ENCODE data around the gene DICER1.

- TF ChIP-seq, protein P1, sequence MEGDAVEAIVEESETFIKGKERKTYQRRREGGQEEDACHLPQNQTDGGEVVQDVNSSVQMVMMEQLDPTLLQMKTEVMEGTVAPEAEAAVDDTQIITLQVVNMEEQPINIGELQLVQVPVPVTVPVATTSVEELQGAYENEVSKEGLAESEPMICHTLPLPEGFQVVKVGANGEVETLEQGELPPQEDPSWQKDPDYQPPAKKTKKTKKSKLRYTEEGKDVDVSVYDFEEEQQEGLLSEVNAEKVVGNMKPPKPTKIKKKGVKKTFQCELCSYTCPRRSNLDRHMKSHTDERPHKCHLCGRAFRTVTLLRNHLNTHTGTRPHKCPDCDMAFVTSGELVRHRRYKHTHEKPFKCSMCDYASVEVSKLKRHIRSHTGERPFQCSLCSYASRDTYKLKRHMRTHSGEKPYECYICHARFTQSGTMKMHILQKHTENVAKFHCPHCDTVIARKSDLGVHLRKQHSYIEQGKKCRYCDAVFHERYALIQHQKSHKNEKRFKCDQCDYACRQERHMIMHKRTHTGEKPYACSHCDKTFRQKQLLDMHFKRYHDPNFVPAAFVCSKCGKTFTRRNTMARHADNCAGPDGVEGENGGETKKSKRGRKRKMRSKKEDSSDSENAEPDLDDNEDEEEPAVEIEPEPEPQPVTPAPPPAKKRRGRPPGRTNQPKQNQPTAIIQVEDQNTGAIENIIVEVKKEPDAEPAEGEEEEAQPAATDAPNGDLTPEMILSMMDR (IDR thresholded peaks at IDR 0.05; ENCODE audit: borderline replicate concordance, extremely low read depth, low read length, poor library complexity, severe bottlenecking): no peak
- TF ChIP-seq EZH2 (IDR thresholded peaks at IDR 0.05; ENCODE audit: borderline replicate concordance, low read depth, low read length, severe bottlenecking): no peak
Observed at GRCh38 chr14:95071649-95072280, 85.6 kb downstream of the DICER1 start.

Data from DND-41 (cell line).